GM23338 (cell line): Measurements from ENCODE around the gene EIF2B5. TPM values are rescaled to one million over a fixed set of nuclear protein-coding genes. Genes with fewer than 3 reads are reported as not detected.
A peak's percentile ranks its signal among the peaks of the same experiment; 100 is the strongest.

Experiments
- ATAC-seq: fragments of 200-7000 bp; cut with Tn5 transposase; 3 replicates; pipeline ENCODE4 v1.9.1; 2020
- DNase-seq: peaks from one replicate; pipeline ENCODE4 v3.0.0-alpha.2; 2015; ENCODE audit warnings: low spot score
- H2AFZ ChIP-seq: fragments of 200-600 bp; sonication (generic); 2 replicates; pipeline ENCODE4 v1.8.0; 2016; ENCODE audit warnings: antibody characterized with exemption, mild to moderate bottlenecking, moderate library complexity
- H3F3A ChIP-seq: fragments of 200-600 bp; sonication (generic); replicated peaks from 2 replicates; pipeline ENCODE4 v1.8.0; 2017; ENCODE audit warnings: antibody characterized with exemption, mixed run types, low read depth
- H3K27ac ChIP-seq: fragments of 200-600 bp; sonication (generic); 2 replicates; pipeline ENCODE4 v1.6.1; 2016; ENCODE audit warnings: low read depth
- H3K27me3 ChIP-seq: fragments of 200-600 bp; sonication (generic); 2 replicates; pipeline ENCODE4 v1.8.0; 2016; ENCODE audit warnings: mild to moderate bottlenecking, mixed run types, moderate library complexity; ENCODE audit not compliant: insufficient read depth
- H3K36me3 ChIP-seq: fragments of 200-600 bp; sonication (generic); 2 replicates; pipeline ENCODE4 v1.8.0; 2016; ENCODE audit warnings: mild to moderate bottlenecking; ENCODE audit not compliant: insufficient read depth
- H3K4me1 ChIP-seq: fragments of 200-600 bp; sonication (generic); 2 replicates; pipeline ENCODE4 v1.8.0; 2016; ENCODE audit warnings: mild to moderate bottlenecking, moderate library complexity; ENCODE audit not compliant: insufficient read depth
- H3K4me2 ChIP-seq: fragments of 200-600 bp; sonication (generic); 2 replicates; pipeline ENCODE4 v1.7.1; 2017; ENCODE audit warnings: mixed run types
- H3K4me3 ChIP-seq: fragments of 200-600 bp; sonication (generic); 2 replicates; pipeline ENCODE4 v1.6.1; 2016; ENCODE audit warnings: mixed run types
- H3K79me2 ChIP-seq: fragments of 200-600 bp; sonication (generic); replicated peaks from 2 replicates; pipeline ENCODE4 v1.8.0; 2017; ENCODE audit warnings: mild to moderate bottlenecking; ENCODE audit not compliant: insufficient read depth
- H3K9me2 ChIP-seq: fragments of 200-600 bp; sonication (generic); 2 replicates; pipeline ENCODE4 v1.8.0; 2017; ENCODE audit not compliant: insufficient read depth
- H4K20me1 ChIP-seq: fragments of 200-600 bp; sonication (generic); replicated peaks from 2 replicates; pipeline ENCODE4 v1.8.0; 2017; ENCODE audit warnings: mild to moderate bottlenecking; ENCODE audit not compliant: insufficient read depth
- H3K27ac Mint-ChIP-seq: 2 replicates; pipeline ENCODE4 v1.8.0; 2020; ENCODE audit warnings: inconsistent platforms, mild to moderate bottlenecking, moderate library complexity, mixed read lengths
- H3K27me3 Mint-ChIP-seq: 3 replicates; pipeline ENCODE4 v1.8.0; 2022; ENCODE audit warnings: low read depth, mild to moderate bottlenecking, moderate library complexity, mixed read lengths, inconsistent platforms; ENCODE audit not compliant: insufficient read depth, poor library complexity
- H3K36me3 Mint-ChIP-seq: 3 replicates; pipeline ENCODE4 v1.8.0; 2021; ENCODE audit warnings: low read depth, mild to moderate bottlenecking, inconsistent platforms, moderate library complexity, mixed read lengths
- H3K4me1 Mint-ChIP-seq: 3 replicates; pipeline ENCODE4 v1.8.0; 2020; ENCODE audit warnings: mild to moderate bottlenecking, inconsistent platforms, mixed read lengths
- H3K4me3 Mint-ChIP-seq: 3 replicates; pipeline ENCODE4 v1.8.0; 2021; ENCODE audit warnings: moderate library complexity, mild to moderate bottlenecking, inconsistent platforms, mixed read lengths
- H3K9me3 Mint-ChIP-seq: 3 replicates; pipeline ENCODE4 v1.8.0; 2020; ENCODE audit warnings: moderate library complexity, mild to moderate bottlenecking, inconsistent platforms, mixed read lengths
- ETS1 ChIP-seq: IDR thresholded peaks from 2 replicates; pipeline ENCODE4 v1.6.1; 2016; ENCODE audit warnings: antibody characterized with exemption
- EZH2 ChIP-seq: fragments of 200-600 bp; sonication (generic); IDR thresholded peaks from one replicate; pipeline ENCODE4 v1.8.0; 2017; ENCODE audit warnings: antibody characterized with exemption, mild to moderate bottlenecking, low read depth; ENCODE audit not compliant: unreplicated experiment
- EZH2phosphoT487 ChIP-seq: fragments of 200-600 bp; sonication (generic); IDR thresholded peaks from one replicate; pipeline ENCODE4 v1.8.1; 2018; ENCODE audit warnings: antibody characterized with exemption; ENCODE audit not compliant: unreplicated experiment
- NANOG ChIP-seq: IDR thresholded peaks from 2 replicates; pipeline ENCODE4 v1.6.1; 2016; ENCODE audit warnings: antibody characterized with exemption, borderline replicate concordance
- POLR2AphosphoS5 ChIP-seq: IDR thresholded peaks from 2 replicates; pipeline ENCODE4 v1.6.1; 2016; ENCODE audit warnings: antibody characterized with exemption, low read depth
- STAT1 ChIP-seq: IDR thresholded peaks from one replicate; pipeline ENCODE4 v1.6.1; 2016; ENCODE audit warnings: antibody characterized with exemption; ENCODE audit not compliant: unreplicated experiment
- ZNF331 ChIP-seq: fragments of 250-450 bp; sonication (Bioruptor Pico); IDR thresholded peaks from 2 replicates; pipeline ENCODE4 v1.5.0; 2020; ENCODE audit warnings: low read depth, mild to moderate bottlenecking, moderate library complexity
- ZNF462 ChIP-seq: fragments of 250-450 bp; sonication (Bioruptor Pico); IDR thresholded peaks from 2 replicates; pipeline ENCODE4 v1.5.0; 2020; ENCODE audit warnings: mild to moderate bottlenecking, moderate library complexity
- polyA plus RNA-seq: library from polyadenylated mRNA; unstranded; fragments of >200 nt; fragmentation: Nextera tagmentation; extraction: Ambion mirVana; gene quantifications from 2 replicates; pipeline ENCODE4 v1.2.1, GENCODE V29; 2016
- total RNA-seq: library from RNA; depleted of rRNA; stranded (reverse); fragments of >200 nt; shearing (Covaris generic); gene quantifications from 2 replicates; pipeline ENCODE4 v1.2.3, GENCODE V29; 2014
- TF ChIP-seq, protein P1 (sequence below): IDR thresholded peaks from one replicate; pipeline ENCODE4 v1.6.1; 2018; ENCODE audit warnings: antibody characterized with exemption; ENCODE audit not compliant: unreplicated experiment

The EIF2B5 gene
- total and polyA plus RNA-seq, 2 experiments from 2014 or later: 26.4 to 43.3 TPM

GRCh38 chr3:184155644-184156521 is 20.7 kb downstream of the EIF2B5 start:
- H3K4me3 ChIP-seq: peak overlapping the region; percentile 95
- 0 out of 2 replicates have a peak, but pooled peaks cover 7% of the 10 kb centered on the region for H4K20me1 ChIP-seq
- peak; percentile 38 for ATAC-seq
- H3K36me3 ChIP-seq: no peaks in the 10 kb centered on the region; the same call in 1 of the 2 replicates
- peak; percentile 61 for DNase-seq
- peaks cover 20% of the 10 kb centered on the region for H3K4me1 ChIP-seq
- peak overlapping the region; percentile 95 for H2AFZ ChIP-seq
- H3K27me3 ChIP-seq: no peaks in the 10 kb centered on the region
- H3K27me3 Mint-ChIP-seq: peaks cover 10% of the 10 kb centered on the region
- peak overlapping the region; percentile 98 for H3K4me2 ChIP-seq
- peak overlapping the region; percentile 90 for H3K27ac ChIP-seq
- H3K79me2 ChIP-seq: peaks cover 50% of the 10 kb centered on the region
- peaks cover 7% of the 10 kb centered on the region for H3K36me3 Mint-ChIP-seq
- TF ChIP-seq STAT1 (no peak), EZH2phosphoT487 (no peak)
- TF ChIP-seq, protein P1, sequence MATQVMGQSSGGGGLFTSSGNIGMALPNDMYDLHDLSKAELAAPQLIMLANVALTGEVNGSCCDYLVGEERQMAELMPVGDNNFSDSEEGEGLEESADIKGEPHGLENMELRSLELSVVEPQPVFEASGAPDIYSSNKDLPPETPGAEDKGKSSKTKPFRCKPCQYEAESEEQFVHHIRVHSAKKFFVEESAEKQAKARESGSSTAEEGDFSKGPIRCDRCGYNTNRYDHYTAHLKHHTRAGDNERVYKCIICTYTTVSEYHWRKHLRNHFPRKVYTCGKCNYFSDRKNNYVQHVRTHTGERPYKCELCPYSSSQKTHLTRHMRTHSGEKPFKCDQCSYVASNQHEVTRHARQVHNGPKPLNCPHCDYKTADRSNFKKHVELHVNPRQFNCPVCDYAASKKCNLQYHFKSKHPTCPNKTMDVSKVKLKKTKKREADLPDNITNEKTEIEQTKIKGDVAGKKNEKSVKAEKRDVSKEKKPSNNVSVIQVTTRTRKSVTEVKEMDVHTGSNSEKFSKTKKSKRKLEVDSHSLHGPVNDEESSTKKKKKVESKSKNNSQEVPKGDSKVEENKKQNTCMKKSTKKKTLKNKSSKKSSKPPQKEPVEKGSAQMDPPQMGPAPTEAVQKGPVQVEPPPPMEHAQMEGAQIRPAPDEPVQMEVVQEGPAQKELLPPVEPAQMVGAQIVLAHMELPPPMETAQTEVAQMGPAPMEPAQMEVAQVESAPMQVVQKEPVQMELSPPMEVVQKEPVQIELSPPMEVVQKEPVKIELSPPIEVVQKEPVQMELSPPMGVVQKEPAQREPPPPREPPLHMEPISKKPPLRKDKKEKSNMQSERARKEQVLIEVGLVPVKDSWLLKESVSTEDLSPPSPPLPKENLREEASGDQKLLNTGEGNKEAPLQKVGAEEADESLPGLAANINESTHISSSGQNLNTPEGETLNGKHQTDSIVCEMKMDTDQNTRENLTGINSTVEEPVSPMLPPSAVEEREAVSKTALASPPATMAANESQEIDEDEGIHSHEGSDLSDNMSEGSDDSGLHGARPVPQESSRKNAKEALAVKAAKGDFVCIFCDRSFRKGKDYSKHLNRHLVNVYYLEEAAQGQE: peak; percentile 23
- no peaks in the 10 kb centered on the region for H3K9me3 Mint-ChIP-seq
- peak overlapping the region; percentile 97 for H3K27ac Mint-ChIP-seq
- H3K4me3 Mint-ChIP-seq: peak overlapping the region; percentile 98
- no peaks in the 10 kb centered on the region for H3K9me2 ChIP-seq
- H3K4me1 Mint-ChIP-seq: peaks cover 18% of the 10 kb centered on the region; the same call in 2 of the 3 replicates
- H3F3A ChIP-seq: peaks cover 18% of the 10 kb centered on the region

DNA sequence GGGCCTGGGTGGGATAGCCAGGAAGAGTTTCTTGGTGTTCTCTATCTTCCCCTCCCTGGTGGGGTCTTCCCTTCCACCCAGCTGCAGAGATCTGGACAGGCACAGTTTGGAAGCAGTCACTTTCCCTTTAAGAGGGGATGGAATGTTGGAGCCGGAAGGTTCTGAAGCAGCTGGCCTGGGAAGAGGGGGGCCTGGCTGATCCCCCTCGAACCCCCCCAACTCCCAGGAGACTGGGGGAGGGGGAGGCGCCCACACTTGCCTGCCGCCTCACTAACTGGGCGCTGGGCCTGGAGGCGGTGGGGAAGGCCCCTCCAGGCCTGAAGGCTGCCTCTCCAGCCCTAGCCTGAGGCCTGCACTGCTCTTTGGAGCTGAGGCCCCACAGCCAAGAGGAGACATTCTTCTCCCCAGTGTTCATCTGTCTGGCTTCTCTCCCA is 21.4 kb downstream of the EIF2B5 start:
- Mint-ChIP-seq H3K4me3 (peak overlapping the region; percentile 98), H3K27me3 (peaks cover 12% of the 10 kb centered on the region), H3K9me3 (no peaks in the 10 kb centered on the region), H3K36me3 (peaks cover 7% of the 10 kb centered on the region), H3K4me1 (peaks cover 18% of the 10 kb centered on the region; the same call in 2 of the 3 replicates), H3K27ac (peak overlapping the region; percentile 97)
- Histone ChIP-seq H3K9me2 (no peaks in the 10 kb centered on the region), H3K36me3 (no peaks in the 10 kb centered on the region; the same call in 1 of the 2 replicates), H3K27ac (peak overlapping the region; percentile 90), H3F3A (peaks cover 18% of the 10 kb centered on the region), H3K79me2 (peaks cover 57% of the 10 kb centered on the region), H3K27me3 (no peaks in the 10 kb centered on the region), H3K4me1 (peaks cover 20% of the 10 kb centered on the region), H2AFZ (no peak overlapping the region), H3K4me2 (peak overlapping the region; percentile 98), H4K20me1 (0 out of 2 replicates have a peak, but pooled peaks cover 7% of the 10 kb centered on the region), H3K4me3 (peak overlapping the region; percentile 95)
- peak; percentile 59 for ATAC-seq
- peak; percentile 75 for DNase-seq
- TF ChIP-seq ETS1 (no peak), STAT1 (no peak), ZNF331 (no peak), EZH2phosphoT487 (no peak), POLR2AphosphoS5 (no peak), EZH2 (no peak), ZNF462 (no peak), NANOG (no peak)
